Subcutaneous adipose tissue (tissue), 4 donors: ENCODE results near the gene ALDH7A1. TPM values are rescaled to one million over a fixed set of nuclear protein-coding genes. Genes with fewer than 3 reads are reported as not detected.

Experiments
- total RNA-seq, 4 donors: library from RNA; depleted of rRNA; stranded (reverse); fragments of >200 nt; gene quantifications; one replicate each; pipeline ENCODE4 v1.1.0, GENCODE V29; 2016
- TF ChIP-seq, protein P1 (sequence below): fragments of 450-650 bp; IDR thresholded peaks from one replicate; pipeline ENCODE4 v1.5.1; 2016; ENCODE audit warnings: low read depth, mild to moderate bottlenecking, control low read depth, antibody characterized with exemption, moderate library complexity

ALDH7A1 gene
- total RNA-seq, 4 donors from 2014 or later: 20.2 to 35.8 (median 27.6) TPM

- TF ChIP-seq, protein P1, sequence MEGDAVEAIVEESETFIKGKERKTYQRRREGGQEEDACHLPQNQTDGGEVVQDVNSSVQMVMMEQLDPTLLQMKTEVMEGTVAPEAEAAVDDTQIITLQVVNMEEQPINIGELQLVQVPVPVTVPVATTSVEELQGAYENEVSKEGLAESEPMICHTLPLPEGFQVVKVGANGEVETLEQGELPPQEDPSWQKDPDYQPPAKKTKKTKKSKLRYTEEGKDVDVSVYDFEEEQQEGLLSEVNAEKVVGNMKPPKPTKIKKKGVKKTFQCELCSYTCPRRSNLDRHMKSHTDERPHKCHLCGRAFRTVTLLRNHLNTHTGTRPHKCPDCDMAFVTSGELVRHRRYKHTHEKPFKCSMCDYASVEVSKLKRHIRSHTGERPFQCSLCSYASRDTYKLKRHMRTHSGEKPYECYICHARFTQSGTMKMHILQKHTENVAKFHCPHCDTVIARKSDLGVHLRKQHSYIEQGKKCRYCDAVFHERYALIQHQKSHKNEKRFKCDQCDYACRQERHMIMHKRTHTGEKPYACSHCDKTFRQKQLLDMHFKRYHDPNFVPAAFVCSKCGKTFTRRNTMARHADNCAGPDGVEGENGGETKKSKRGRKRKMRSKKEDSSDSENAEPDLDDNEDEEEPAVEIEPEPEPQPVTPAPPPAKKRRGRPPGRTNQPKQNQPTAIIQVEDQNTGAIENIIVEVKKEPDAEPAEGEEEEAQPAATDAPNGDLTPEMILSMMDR: no peak
Measured at GRCh38 chr5:126605525-126605924, 10.5 kb upstream of the ALDH7A1 start.

DNA sequence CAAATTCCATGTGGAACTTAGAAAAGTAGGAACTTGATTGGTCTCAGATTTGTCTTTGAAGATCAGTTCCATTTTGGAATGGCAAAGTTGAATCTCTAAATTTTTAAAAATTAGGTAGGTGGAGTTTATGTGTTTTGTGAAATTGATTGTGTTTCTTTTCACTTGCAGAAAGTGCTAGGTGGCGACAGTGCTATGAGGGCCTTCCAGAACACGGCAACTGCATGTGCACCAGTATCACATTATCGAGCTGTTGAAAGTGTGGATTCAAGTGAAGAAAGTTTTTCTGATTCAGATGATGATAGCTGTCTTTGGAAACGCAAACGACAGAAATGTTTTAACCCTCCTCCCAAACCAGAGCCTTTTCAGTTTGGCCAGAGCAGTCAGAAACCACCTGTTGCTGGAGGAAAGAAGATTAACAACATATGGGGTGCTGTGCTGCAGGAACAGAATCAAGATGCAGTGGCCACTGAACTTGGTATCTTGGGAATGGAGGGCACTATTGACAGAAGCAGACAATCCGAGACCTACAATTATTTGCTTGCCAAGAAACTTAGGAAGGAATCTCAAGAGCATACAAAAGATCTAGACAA, 8.5 kb upstream of the ALDH7A1 start:
- TF ChIP-seq, protein P1: no peak

GRCh38 chr5:126600631-126601511, 5.9 kb upstream of the ALDH7A1 start, which contains the start of gene PHAX:
PHAX (plus strand) TSS chr5:126600947; CDS start chr5:126600963, 16 bp downstream.
- TF ChIP-seq, protein P1: no peak

DNA sequence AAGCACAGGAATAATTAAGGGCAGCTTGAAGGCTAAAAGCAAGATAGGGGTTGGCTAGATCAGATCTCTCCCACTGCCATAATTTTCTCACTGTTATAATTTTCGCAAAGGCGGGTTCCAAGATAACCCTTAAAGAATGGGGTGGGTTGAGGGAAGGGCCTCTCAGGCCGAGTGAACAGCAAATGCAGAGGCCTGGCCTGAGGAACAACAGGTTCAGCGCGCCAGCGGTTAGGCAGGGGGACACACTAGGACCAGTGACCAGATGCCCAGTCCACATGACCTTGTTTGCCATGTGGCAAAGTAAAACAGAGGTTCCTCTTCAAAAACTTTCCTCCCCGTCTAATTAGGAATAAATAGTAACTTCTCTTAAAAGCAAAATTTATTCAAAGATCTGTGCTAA, 4.5 kb upstream of the ALDH7A1 start:
- TF ChIP-seq, protein P1: no peak

GRCh38 chr5:126597156-126597555, 2.1 kb upstream of the ALDH7A1 start:
- TF ChIP-seq, protein P1: no peak

GRCh38 chr5:126595486-126596083, 566 bp upstream of the ALDH7A1 start:
- TF ChIP-seq, protein P1: no peak

DNA sequence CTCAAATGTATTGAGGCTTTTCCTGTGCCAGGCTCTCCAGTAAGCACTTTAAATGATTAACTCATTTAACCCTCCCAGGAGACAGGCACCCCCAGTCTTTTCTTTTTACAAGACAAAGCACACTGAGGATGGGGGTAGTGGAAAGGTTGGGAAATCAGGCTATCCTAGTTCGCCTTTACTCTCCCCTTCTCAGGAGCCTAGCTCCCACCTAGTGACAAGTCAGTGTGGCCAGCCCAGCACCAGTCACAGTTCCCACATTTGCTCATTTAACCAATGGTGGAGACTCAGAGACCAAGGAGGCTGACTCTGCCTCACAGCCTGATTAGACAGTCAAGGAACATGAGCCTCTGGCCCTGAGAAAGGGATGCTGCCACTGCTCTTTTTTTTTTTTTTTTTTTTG, 3.5 kb downstream of the ALDH7A1 start:
- TF ChIP-seq, protein P1: no peak
